ENCODE data around the gene PROM2.

The PROM2 gene

GRCh38 chr2:95289253-95289652 lies 15.0 kb downstream of the PROM2 start:
- peak; percentile 9 for DNase-seq

- DNase-seq = no peak
Measured at GRCh38 chr2:95291222-95291621, 17.0 kb downstream of the PROM2 start.

GRCh38 chr2:95292623-95293260 lies 18.5 kb downstream of the PROM2 start:
- DNase-seq = no peak

- DNase-seq = no peak
Measured at GRCh38 chr2:95294579-95295250, 20.5 kb downstream of the PROM2 start.

DNA sequence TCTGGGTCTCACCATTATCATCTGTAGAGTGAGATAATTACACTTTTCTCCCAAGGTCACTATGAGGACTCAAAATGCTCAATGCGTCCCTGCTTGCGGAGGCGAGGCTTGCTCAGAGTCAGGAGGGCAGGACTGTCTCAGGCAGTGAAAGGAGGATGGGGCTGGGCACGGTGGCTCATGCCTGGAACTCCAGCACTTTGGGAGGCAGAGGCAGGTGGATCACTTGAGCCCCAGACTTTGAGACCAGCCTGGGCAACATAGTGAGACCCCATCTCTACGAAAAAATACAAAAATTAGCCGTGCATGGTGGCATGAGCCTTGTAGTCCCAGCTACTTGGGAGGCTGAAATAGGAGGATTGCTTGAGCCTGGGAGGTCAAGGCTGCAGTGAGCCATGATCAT lies 21.1 kb downstream of the PROM2 start:
- no peak for DNase-seq

DNA sequence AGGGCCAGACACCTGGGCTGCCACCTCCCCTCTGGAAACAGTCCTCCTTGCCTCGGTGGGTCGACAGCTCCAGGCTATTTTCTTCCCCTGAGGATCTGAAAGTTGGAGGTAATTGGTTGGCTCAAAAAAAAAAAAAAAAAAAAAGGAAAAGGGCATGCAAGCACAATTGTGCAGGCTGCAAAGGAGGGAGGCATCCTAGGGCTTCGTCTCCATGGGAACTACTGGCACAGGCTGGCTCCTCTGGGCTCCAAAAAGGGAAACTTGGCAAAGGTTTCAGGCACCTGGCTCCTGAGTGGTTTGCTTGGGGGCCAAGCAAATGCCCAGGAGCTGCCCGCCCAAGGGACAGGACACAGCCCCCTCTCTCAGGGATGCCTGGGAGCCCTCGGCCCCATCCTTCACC lies 21.8 kb downstream of the PROM2 start:
- DNase-seq = no peak

GRCh38 chr2:95296880-95297487 lies 22.7 kb downstream of the PROM2 start, which contains the start of gene KCNIP3:
TSS of gene KCNIP3 (plus strand) at chr2:95297347. CDS start at chr2:95297439, 92 bp downstream.
- peak; percentile 60 for DNase-seq

- DNase-seq = no peak
Measured at GRCh38 chr2:95297639-95298395, 23.6 kb downstream of the PROM2 start.

DNA sequence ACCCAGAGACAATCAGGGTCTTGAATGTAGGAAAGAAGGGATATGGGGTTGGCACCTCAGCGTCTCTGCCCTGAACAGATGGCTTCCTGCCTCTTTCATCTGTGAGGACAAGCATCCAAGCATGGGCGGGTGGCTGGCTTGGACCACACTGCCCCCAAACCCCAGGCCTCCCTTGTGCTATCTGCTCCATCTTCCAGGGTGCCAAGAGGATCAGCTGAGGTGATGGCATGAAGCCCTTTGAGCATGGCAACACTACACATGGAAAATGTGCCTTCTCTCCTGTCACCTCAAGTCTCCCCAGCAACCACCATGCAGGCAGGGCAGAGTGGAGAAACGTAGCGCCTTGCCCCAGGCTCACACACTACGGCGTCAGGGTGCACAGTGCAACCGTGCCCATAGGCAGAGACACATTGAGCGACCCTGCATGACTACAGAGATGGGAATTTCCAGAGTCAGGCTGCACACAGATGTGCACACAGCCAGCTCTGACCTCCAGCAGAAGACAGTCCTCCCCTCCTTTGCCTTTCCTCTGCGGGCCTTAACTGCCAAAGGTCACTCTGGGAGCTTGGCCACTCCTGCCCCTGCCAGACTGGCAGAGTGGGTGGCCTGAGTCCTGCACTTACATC lies 24.4 kb downstream of the PROM2 start:
- no peak for DNase-seq

DNA sequence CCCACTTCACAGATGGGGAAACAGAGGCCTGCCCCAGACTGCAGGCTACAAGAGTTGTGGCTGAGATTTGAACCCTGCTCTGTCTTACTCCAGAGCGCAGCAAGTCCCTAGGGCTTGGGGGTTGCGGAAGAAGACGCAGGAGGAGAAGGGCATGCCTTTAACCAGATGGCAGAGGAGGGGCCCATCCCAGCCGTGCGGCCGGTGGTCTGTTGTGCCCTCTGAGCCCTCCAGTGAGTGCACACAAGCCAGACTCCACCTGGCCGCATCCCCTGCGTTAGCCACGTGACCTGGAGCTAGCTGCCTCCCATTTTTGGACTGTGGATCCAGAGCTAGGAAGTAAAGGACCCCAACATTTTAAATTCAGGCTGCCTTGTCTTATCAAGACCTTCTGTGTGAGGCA lies 25.7 kb downstream of the PROM2 start:
- DNase-seq = no peak

DNA sequence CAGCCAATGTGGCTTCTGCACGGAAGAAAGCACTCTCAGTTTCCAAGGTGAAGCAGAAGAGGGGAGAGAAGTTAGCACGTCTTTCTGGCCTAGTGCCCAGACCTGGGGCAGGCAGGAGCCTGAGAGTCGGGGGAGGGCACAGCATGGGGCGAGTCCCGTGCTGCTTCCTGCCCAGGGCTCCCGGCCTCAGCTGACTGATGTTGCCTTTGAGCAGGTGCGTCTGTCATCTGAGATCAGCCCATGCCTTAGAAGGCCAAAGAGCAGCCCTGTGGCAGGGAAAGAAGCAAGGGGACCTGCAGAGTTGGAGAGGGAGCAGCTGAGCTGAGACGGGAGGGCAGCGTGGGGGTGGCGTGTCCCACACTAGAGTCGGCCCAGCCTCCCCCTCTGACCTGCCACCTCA lies 26.2 kb downstream of the PROM2 start:
- DNase-seq = peak; percentile 26

GRCh38 chr2:95301186-95301585 lies 26.9 kb downstream of the PROM2 start:
- DNase-seq = no peak

- DNase-seq = no peak
Measured at GRCh38 chr2:95301876-95302641, 27.8 kb downstream of the PROM2 start.

DNA sequence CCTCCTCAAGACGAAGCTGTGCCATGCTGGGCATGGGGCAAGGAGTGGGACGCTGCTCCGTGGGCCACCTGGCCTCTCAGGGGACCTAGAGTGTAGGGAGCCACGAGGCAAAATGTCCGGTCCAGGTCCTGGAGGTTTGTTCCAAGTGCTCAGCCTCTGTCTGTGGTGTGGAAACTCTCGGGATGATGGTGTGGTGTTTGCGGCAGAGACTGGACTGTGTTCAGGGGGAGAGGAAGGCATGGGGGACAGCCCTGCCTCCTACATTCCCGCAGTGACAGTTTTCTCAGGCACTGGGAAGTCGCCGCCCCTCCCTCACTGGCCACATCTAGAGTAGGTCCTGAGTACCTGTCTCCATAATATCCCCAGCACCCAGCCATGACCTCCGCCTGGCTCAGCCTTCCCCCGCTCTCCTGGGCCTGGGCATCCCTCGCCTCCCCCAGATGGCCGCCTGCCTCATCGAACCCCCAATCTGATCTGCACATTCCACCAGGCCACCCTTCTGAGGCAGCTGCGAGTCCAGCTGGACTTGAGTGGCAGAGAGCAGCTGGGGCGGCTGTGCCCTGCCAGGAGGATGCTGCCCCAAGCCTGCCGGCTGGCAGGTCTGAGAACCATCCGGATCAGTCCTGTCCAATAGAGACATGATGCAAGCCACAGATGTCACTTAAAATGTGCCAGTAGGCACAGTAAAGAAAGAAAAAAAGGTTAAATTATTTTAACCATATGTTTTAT lies 29.1 kb downstream of the PROM2 start:
- DNase-seq = no peak

GRCh38 chr2:95305380-95306061 lies 31.3 kb downstream of the PROM2 start:
- DNase-seq = no peak

DNA sequence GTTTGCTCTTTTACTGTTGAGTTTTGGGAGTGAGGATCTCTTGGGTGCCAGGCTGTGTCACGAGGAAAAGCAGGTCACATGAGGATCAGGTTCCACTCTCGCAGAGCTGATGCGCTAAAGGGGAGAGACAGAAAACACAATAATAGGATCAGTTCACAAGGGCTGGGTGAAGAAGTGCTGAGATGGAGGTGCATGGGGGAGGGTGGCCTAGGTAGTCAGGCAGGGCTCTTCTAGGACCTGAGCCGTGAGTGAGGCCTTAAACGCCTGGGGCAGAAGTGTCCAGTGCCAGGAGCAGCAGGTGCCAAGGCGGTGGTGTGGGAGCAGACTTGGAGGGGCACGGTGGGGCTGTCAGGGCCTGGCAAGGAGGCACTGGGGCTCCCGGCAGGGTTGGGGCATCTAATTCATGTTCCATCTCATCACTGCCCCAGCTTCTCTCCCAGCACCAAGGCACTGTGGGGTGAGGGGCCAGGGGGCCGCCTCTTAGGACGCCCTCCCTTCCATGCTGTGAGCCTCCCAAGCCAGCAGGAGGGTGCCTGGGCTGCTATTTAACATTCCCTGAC lies 32.2 kb downstream of the PROM2 start:
- no peak for DNase-seq

GRCh38 chr2:95307036-95307435 lies 32.8 kb downstream of the PROM2 start:
- DNase-seq = no peak

DNA sequence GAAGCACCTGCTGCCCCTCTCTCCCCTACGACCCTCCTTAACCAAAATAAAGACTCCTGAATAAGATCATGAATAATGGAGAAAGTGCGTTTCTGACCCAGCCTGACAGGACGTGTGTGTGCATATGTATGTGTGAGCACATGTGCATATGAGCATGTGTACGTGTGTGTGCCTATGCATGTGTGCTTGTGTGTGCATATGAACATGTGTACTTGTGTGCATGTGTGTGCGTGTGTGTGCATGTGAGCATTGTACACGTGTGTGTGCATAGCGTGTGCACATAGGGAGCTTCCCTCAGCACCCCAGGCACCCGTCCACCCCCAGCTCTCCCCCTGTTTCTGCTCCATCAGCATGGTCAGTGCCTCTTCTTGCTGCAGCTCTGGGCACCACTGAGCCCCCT lies 33.6 kb downstream of the PROM2 start:
- no peak for DNase-seq

GRCh38 chr2:95308426-95308990 lies 34.3 kb downstream of the PROM2 start:
- DNase-seq = no peak

DNA sequence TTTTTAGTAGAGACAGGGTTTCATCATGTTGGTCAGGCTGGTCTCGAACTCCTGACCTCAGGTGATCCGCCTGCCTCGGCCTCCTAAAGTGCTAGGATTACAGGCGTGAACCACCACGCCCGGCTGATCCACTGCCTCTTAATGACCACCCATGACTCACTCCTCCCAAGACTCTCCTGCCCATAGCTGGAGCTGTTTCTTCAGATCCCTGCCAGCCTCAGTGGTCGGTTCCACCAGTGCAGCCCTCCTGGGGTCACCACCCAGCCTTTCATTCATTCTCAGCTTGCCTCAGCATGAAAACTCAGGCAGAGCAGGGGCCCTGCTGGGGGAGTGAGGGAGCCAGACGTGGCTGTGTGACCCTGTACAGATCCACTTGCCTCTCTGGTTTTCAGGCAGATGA lies 35.4 kb downstream of the PROM2 start:
- DNase-seq = no peak

Measured in SHP77 treated with DMSO at 0.1 percent for 48 hours (cell line).